ENCODE results near the gene DRAXIN.

The DRAXIN gene

DNA sequence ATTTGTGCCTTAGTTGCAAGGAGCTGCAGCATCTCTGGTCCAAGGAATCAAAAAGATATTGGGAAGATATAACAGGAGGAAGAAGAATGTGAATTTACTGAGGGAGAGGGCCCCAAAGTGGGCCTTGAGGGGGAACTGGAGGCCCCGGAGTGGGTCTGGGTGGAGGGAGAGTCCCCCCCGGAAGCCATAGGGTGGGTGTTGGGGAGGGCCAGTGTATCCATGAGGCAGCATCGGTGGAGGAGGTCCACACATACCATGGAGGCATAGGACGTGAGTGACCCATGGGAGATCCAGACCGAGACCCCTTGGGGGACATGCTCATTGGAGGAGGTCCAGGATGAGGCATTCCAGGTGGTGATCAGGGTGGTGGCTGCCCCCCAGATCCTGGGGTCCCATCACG is 69.8 kb downstream of the DRAXIN start:
- Mint-ChIP-seq H3K4me3 (no peak overlapping the region), H3K27me3 (ENCODE audit: low read depth) (peaks cover 32% of the 10 kb centered on the region), H3K36me3 (ENCODE audit: low read depth) (no peaks in the 10 kb centered on the region), H3K9me3 (no peaks in the 10 kb centered on the region), H3K4me1 (peaks cover 10% of the 10 kb centered on the region), H3K27ac (no peak overlapping the region)
- TF ChIP-seq, protein P1, sequence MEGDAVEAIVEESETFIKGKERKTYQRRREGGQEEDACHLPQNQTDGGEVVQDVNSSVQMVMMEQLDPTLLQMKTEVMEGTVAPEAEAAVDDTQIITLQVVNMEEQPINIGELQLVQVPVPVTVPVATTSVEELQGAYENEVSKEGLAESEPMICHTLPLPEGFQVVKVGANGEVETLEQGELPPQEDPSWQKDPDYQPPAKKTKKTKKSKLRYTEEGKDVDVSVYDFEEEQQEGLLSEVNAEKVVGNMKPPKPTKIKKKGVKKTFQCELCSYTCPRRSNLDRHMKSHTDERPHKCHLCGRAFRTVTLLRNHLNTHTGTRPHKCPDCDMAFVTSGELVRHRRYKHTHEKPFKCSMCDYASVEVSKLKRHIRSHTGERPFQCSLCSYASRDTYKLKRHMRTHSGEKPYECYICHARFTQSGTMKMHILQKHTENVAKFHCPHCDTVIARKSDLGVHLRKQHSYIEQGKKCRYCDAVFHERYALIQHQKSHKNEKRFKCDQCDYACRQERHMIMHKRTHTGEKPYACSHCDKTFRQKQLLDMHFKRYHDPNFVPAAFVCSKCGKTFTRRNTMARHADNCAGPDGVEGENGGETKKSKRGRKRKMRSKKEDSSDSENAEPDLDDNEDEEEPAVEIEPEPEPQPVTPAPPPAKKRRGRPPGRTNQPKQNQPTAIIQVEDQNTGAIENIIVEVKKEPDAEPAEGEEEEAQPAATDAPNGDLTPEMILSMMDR (IDR thresholded peaks at IDR 0.05; ENCODE audit: unreplicated experiment in 3 of 3), result no peak

DNA sequence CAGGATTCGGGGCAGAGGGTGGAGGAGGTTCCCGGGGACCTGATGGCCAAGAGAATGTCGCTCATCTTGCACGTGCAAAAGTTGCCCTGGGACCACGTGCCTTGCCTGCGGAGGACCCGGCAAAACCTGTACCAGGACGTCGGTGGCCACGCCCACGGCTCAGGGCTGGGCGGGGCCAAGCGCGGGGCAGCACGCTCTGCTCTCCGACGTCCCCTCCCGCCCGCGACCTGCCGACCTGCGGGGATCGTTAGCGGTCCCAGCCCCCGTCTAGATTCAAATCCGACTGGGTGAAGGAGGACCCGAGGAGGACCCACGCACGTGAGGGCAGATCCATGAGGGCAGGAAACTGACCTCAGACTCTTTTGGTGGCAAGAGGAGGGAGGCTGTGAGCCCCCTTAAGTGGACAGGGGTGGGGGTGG is 70.5 kb downstream of the DRAXIN start, which contains the start of gene C1orf167:
Gene C1orf167 (plus strand): TSS at position 206 of the 419 bp plus-strand sequence. CDS start 2,208 bp downstream, outside the sequence.
- H3K27ac Mint-ChIP-seq, result peak within 1 kb of the TSS in 1 of 3 experiments; percentile 19
- peaks cover 32% of the 10 kb centered on the region for H3K27me3 Mint-ChIP-seq (ENCODE audit: low read depth)
- H3K9me3 Mint-ChIP-seq, result no peaks in the 10 kb centered on the region
- peaks cover 10% of the 10 kb centered on the region for H3K4me1 Mint-ChIP-seq
- H3K4me3 Mint-ChIP-seq, result no peak within 1 kb of the TSS
- no peaks in the 10 kb centered on the region for H3K36me3 Mint-ChIP-seq (ENCODE audit: low read depth)
- TF ChIP-seq, protein P1 (IDR thresholded peaks at IDR 0.05; ENCODE audit: unreplicated experiment in 3 of 3), result no peak

DNA sequence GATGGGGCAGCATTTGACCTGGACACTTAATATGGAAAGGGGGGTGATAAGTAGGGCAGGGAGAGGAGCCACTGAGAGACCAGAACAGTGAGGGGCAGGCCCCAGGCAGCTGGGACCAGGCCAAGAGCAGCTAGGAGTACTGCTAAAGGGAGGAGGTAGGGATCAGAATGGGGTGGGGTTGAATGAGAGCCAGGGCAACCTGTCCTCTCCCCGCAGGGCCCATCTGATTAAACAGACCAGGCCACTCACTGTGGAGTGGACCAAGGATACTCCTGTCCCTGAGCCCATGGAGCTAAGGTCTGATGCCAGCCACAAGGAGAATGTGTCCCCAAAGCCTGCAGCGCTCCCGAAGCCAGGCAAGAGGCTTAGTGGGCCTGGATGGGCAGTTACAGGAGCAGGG is 72.6 kb downstream of the DRAXIN start:
- TF ChIP-seq, protein P1 (IDR thresholded peaks at IDR 0.05; ENCODE audit: unreplicated experiment in 3 of 3), result no peak
- Mint-ChIP-seq H3K9me3 (no peaks in the 10 kb centered on the region), H3K4me1 (peaks cover 10% of the 10 kb centered on the region), H3K27ac (peak overlapping the region in 1 of 3 experiments; percentile 0), H3K36me3 (ENCODE audit: low read depth) (no peaks in the 10 kb centered on the region), H3K27me3 (ENCODE audit: low read depth) (peaks cover 32% of the 10 kb centered on the region), H3K4me3 (no peak overlapping the region)

DNA sequence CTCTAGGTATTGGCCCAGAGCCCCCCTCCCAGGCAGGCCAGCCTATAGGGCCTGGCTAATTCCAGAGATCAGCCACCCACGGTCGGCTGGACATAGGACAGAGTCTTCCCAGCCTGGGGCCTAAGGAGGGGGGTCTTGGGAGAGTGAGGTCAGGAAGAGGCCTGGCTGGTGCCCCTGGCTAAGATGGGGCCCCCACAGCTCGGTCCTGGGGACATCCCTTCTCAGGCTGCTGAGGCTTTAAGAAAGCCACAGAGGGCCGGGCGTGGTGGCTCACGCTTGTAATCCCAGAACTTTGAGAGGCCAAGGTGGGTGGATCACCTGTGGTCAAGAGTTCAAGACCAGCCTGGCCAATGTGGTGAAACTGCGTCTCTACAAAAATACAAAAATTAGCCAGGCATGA is 73.0 kb downstream of the DRAXIN start:
- H3K36me3 Mint-ChIP-seq (ENCODE audit: low read depth), result no peaks in the 10 kb centered on the region
- H3K4me3 Mint-ChIP-seq, result no peak overlapping the region
- no peaks in the 10 kb centered on the region for H3K9me3 Mint-ChIP-seq
- H3K27ac Mint-ChIP-seq, result no peak overlapping the region
- H3K4me1 Mint-ChIP-seq, result peaks cover 10% of the 10 kb centered on the region
- TF ChIP-seq, protein P1 (IDR thresholded peaks at IDR 0.05; ENCODE audit: unreplicated experiment in 3 of 3), result no peak
- peaks cover 32% of the 10 kb centered on the region for H3K27me3 Mint-ChIP-seq (ENCODE audit: low read depth)

DNA sequence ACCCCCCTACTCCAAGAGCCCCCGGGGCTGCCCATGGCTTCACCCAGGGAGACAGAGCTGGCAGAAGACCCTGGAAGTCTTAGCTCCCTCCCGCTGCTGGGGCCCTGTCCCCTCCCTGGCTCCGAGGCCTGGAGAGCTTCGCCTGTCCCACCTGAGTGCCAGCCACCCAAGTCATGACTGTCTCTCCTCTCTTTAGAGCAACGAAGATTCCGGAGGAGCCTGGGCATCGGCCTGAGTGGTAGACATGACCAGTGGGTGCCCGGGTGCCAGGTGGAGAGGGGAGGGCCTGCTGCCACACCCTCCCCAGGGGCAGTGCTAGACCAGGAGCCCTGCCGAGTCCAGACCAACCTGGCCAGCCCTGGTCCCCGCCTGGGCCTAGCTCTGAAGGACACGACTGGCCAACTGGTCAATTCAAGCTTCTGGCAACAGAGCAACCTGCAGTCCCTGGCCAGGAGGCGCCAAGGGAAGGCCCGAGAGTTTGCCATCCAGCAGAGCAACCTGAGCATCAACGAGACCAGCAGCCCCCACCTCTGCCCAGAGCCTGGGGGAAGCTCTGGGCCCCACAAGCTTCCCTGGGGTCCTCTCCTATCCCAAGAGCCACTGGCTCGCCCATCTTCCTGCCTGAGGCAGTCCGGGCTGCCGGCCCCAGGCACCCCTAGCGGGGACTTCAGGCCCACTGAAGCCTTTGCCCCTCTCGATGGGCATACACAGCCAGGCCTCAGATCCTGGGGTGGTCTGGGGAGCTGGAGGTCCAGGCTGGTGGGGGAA is 74.3 kb downstream of the DRAXIN start:
- peaks cover 25% of the 10 kb centered on the region for H3K27me3 Mint-ChIP-seq (ENCODE audit: low read depth)
- peaks cover 10% of the 10 kb centered on the region for H3K4me1 Mint-ChIP-seq
- no peaks in the 10 kb centered on the region for H3K36me3 Mint-ChIP-seq (ENCODE audit: low read depth)
- H3K4me3 Mint-ChIP-seq, result no peak overlapping the region
- TF ChIP-seq, protein P1 (IDR thresholded peaks at IDR 0.05; ENCODE audit: unreplicated experiment in 3 of 3), result no peak
- no peak overlapping the region for H3K27ac Mint-ChIP-seq
- H3K9me3 Mint-ChIP-seq, result no peaks in the 10 kb centered on the region

DNA sequence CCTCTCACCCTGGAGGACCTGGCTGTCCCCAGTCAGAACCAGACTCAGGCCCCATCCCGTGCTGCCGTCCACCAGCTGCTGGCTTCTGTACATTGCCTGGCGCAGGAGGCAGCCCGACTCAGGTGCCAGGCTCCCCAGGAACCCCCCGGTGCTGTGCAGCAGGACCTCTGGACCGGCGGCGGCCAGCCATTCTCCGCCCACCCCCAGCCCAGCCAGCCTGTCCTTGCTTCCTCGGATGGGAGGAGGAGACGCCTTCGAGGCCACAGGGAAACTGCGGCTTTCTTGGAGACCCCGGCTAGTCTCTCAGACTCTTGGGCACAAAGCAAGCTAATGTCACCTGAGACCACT is 74.9 kb downstream of the DRAXIN start:
- Mint-ChIP-seq H3K27me3 (ENCODE audit: low read depth) (peaks cover 20% of the 10 kb centered on the region), H3K4me3 (no peak overlapping the region), H3K9me3 (no peaks in the 10 kb centered on the region), H3K4me1 (peaks cover 10% of the 10 kb centered on the region), H3K27ac (no peak overlapping the region), H3K36me3 (ENCODE audit: low read depth) (no peaks in the 10 kb centered on the region)
- TF ChIP-seq, protein P1 (IDR thresholded peaks at IDR 0.05; ENCODE audit: unreplicated experiment in 3 of 3), result no peak
